Tibial nerve (tissue), 4 donors: ENCODE measurements around the gene KAZN. TPM values are rescaled to one million over a fixed set of nuclear protein-coding genes. Genes with fewer than 3 reads are reported as not detected.

Source experiments
- DNase-seq, 2 donors: peaks; one replicate each; pipeline ENCODE4 v3.0.0-alpha.2; 2019; ENCODE audit warnings: low spot score in 2 of 2
- H3K27ac ChIP-seq, 4 donors: fragments of 200-600 bp; sonication (generic) in 3 of 4; one replicate each; pipeline ENCODE4 v1.5.1; 2017 to 2019; ENCODE audit warnings: mild to moderate bottlenecking in 1 of 4
- H3K27me3 ChIP-seq, 2 donors: fragments of 200-600 bp; sonication (generic) in 1 of 2; one replicate each; pipeline versions ENCODE4 v1.5.1 to v1.6.0; 2017 to 2019
- H3K36me3 ChIP-seq, 3 donors: fragments of 200-600 bp; sonication (generic); one replicate each; pipeline ENCODE4 v1.5.1; 2018 to 2019
- H3K4me1 ChIP-seq, 4 donors: fragments of 200-600 bp; sonication (generic) in 3 of 4; one replicate each; pipeline ENCODE4 v1.5.1; 2017 to 2019
- H3K4me3 ChIP-seq, 4 donors: fragments of 200-600 bp; sonication (generic) in 3 of 4; one replicate each; pipeline ENCODE4 v1.5.1; 2017 to 2019; ENCODE audit warnings: mild to moderate bottlenecking in 1 of 4, moderate library complexity in 1 of 4
- H3K9me3 ChIP-seq, 4 donors: fragments of 200-600 bp; sonication (generic) in 3 of 4; one replicate each; pipeline ENCODE4 v1.5.1; 2017 to 2019
- CTCF ChIP-seq, 5 experiments: fragments of 200-600 bp in 3 of 5; fragments of 450-650 bp in 2 of 5; sonication (generic) in 3 of 5; IDR thresholded peaks; one replicate each; pipeline ENCODE4 v1.5.1; 2016 to 2019; ENCODE audit warnings: antibody characterized with exemption in 5 of 5, mild to moderate bottlenecking in 3 of 5, moderate library complexity in 2 of 5
- EP300 ChIP-seq, 2 donors: sonication (generic); formaldehyde crosslinking; IDR thresholded peaks; one replicate each; pipeline ENCODE4 v1.6.1; 2017; ENCODE audit warnings: antibody characterized with exemption in 2 of 2, mild to moderate bottlenecking in 1 of 2
- POLR2A ChIP-seq, 2 donors: fragments of 450-650 bp; IDR thresholded peaks; one replicate each; pipeline ENCODE4 v1.6.1; 2017; ENCODE audit warnings: antibody characterized with exemption in 2 of 2, mild to moderate bottlenecking in 2 of 2, moderate library complexity in 2 of 2
- WGBS, 2 donors: methylation state at CpG; one replicate each; pipeline ENCODE4 v1.1.5; 2018; 5-methylcytosine and 5-hydroxymethylcytosine counted together
- total RNA-seq, 4 donors: library from RNA; depleted of rRNA; stranded (reverse); fragments of >200 nt; gene quantifications; one replicate each; pipeline ENCODE4 v1.1.0, GENCODE V29; 2016

The KAZN gene
- total RNA-seq, 4 donors from 2014 or later: 16.0 to 29.2 (median 22.2) TPM

- Histone ChIP-seq H3K27ac (no peak overlapping the region), H3K27me3 (no peaks in the 10 kb centered on the region), H3K36me3 (peaks cover 0 to 28% (median 0%) of the 10 kb centered on the region in 3 donors), H3K4me1 (no peaks in the 10 kb centered on the region), H3K4me3 (no peak overlapping the region), H3K9me3 (peaks cover 0 to 19% (median 0%) of the 10 kb centered on the region in 4 donors)
- TF ChIP-seq CTCF (IDR thresholded peaks at IDR 0.05) (no peak), EP300 (IDR thresholded peaks at IDR 0.05) (no peak), POLR2A (IDR thresholded peaks at IDR 0.05) (no peak)
- no peak for DNase-seq
- 79 to 82% methylated on average over 7 of the region's 7 CpGs for WGBS, 2 donors
These were observed 466.8 kb downstream of the KAZN start for GRCh38 chr1:15065291-15065690.

GRCh38 chr1:15065736-15066135 lies 467.3 kb downstream of the KAZN start:
- peaks cover 0 to 19% (median 0%) of the 10 kb centered on the region in 4 donors for H3K9me3 ChIP-seq
- TF ChIP-seq EP300 (IDR thresholded peaks at IDR 0.05) (no peak), POLR2A (IDR thresholded peaks at IDR 0.05) (no peak), CTCF (IDR thresholded peaks at IDR 0.05) (no peak)
- H3K4me1 ChIP-seq: no peaks in the 10 kb centered on the region
- 92% methylated on average over 28 to 30 of the region's 30 CpGs for WGBS, 2 donors
- H3K4me3 ChIP-seq: no peak overlapping the region
- H3K36me3 ChIP-seq: peaks cover 0 to 24% (median 0%) of the 10 kb centered on the region in 3 donors
- no peak for DNase-seq
- no peak overlapping the region for H3K27ac ChIP-seq
- H3K27me3 ChIP-seq: no peaks in the 10 kb centered on the region

GRCh38 chr1:15066191-15066590 lies 467.7 kb downstream of the KAZN start:
- 59 to 65% methylated on average over 15 of the region's 15 CpGs for WGBS, 2 donors
- H3K4me3 ChIP-seq: no peak overlapping the region
- no peak for DNase-seq
- H3K27ac ChIP-seq: peak overlapping the region in 1 of 4 donors; percentile 70
- peaks cover 0 to 23% (median 0%) of the 10 kb centered on the region in 3 donors for H3K36me3 ChIP-seq
- no peaks in the 10 kb centered on the region for H3K27me3 ChIP-seq
- TF ChIP-seq EP300 (IDR thresholded peaks at IDR 0.05) (no peak), POLR2A (IDR thresholded peaks at IDR 0.05) (no peak), CTCF (IDR thresholded peaks at IDR 0.05) (no peak)
- H3K9me3 ChIP-seq: peaks cover 0 to 19% (median 0%) of the 10 kb centered on the region in 4 donors
- no peaks in the 10 kb centered on the region for H3K4me1 ChIP-seq

- Histone ChIP-seq H3K4me1 (no peaks in the 10 kb centered on the region), H3K27ac (peak overlapping the region in 3 of 4 donors; percentile 26 to 70 (median 70))
- WGBS, 2 donors: 72 to 77% methylated on average over 4 of the region's 4 CpGs
These were observed 468.7 kb downstream of the KAZN start for GRCh38 chr1:15067148-15067547.

More at GRCh38 chr1:15067148-15067547, 468.7 kb downstream of the KAZN start:
- Histone ChIP-seq H3K4me3 (no peak overlapping the region), H3K27me3 (no peaks in the 10 kb centered on the region), H3K36me3 (peaks cover 0 to 13% (median 0%) of the 10 kb centered on the region in 3 donors), H3K9me3 (peaks cover 0 to 11% (median 0%) of the 10 kb centered on the region in 4 donors)
- DNase-seq: no peak
- TF ChIP-seq CTCF (IDR thresholded peaks at IDR 0.05) (no peak), POLR2A (IDR thresholded peaks at IDR 0.05) (no peak), EP300 (IDR thresholded peaks at IDR 0.05) (no peak)
